Measurements from ENCODE around the gene PLOD3.

DNA sequence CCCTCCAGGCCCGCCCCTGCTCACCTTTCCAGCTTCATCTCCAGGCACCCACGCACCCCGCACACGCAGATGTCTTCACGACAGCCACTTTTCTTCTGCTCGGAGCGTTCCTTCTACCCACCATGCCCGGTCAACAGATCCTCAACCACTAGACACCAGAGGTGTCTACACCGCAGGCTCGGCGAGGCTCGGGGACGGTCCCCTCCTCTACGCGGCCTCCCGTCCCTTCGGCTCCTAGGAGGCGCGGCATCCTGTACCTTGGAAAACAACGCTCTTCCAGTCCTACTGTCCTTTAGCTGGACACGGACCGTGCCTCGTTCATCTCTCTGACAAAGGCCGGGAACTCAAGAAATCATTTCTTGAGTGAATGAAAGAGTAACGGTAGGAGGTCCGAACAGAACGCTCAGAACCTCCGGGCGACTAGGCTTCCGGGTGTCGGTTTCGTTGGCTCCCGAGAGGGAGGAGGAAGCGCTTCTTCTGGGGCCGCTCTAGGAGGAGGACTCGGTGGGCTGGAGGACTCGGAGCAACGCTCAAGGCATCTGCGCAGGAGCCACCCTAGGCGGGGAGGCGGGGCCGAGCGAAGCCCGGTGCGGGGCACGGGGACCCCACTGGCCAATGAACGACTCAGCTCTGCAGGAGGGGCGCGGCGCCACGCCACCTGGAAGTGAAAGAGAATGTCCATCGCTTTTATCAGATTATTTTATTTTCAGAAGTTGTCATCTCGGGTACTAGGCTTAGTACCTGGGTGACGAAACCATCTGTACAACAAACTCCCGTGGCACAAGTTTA lies 34.7 kb upstream of the PLOD3 start:
- TF ChIP-seq, protein P1, sequence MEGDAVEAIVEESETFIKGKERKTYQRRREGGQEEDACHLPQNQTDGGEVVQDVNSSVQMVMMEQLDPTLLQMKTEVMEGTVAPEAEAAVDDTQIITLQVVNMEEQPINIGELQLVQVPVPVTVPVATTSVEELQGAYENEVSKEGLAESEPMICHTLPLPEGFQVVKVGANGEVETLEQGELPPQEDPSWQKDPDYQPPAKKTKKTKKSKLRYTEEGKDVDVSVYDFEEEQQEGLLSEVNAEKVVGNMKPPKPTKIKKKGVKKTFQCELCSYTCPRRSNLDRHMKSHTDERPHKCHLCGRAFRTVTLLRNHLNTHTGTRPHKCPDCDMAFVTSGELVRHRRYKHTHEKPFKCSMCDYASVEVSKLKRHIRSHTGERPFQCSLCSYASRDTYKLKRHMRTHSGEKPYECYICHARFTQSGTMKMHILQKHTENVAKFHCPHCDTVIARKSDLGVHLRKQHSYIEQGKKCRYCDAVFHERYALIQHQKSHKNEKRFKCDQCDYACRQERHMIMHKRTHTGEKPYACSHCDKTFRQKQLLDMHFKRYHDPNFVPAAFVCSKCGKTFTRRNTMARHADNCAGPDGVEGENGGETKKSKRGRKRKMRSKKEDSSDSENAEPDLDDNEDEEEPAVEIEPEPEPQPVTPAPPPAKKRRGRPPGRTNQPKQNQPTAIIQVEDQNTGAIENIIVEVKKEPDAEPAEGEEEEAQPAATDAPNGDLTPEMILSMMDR (IDR thresholded peaks at IDR 0.05; ENCODE audit: borderline replicate concordance, extremely low read depth, low read length, poor library complexity, severe bottlenecking): no peak
- TF ChIP-seq EZH2 (IDR thresholded peaks at IDR 0.05; ENCODE audit: borderline replicate concordance, low read depth, low read length, severe bottlenecking): no peak
